ENCODE results near the gene ARHGEF1.

- TF ChIP-seq, protein P1, sequence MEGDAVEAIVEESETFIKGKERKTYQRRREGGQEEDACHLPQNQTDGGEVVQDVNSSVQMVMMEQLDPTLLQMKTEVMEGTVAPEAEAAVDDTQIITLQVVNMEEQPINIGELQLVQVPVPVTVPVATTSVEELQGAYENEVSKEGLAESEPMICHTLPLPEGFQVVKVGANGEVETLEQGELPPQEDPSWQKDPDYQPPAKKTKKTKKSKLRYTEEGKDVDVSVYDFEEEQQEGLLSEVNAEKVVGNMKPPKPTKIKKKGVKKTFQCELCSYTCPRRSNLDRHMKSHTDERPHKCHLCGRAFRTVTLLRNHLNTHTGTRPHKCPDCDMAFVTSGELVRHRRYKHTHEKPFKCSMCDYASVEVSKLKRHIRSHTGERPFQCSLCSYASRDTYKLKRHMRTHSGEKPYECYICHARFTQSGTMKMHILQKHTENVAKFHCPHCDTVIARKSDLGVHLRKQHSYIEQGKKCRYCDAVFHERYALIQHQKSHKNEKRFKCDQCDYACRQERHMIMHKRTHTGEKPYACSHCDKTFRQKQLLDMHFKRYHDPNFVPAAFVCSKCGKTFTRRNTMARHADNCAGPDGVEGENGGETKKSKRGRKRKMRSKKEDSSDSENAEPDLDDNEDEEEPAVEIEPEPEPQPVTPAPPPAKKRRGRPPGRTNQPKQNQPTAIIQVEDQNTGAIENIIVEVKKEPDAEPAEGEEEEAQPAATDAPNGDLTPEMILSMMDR (IDR thresholded peaks at IDR 0.05; ENCODE audit: borderline replicate concordance, extremely low read depth, low read length, poor library complexity, severe bottlenecking), result no peak
- no peak for TF ChIP-seq EZH2 (IDR thresholded peaks at IDR 0.05; ENCODE audit: borderline replicate concordance, low read depth, low read length, severe bottlenecking)
These were observed 14.2 kb downstream of the ARHGEF1 start for GRCh38 chr19:41897181-41897580.
